Measurements from ENCODE around the gene SMIM5.

DNA sequence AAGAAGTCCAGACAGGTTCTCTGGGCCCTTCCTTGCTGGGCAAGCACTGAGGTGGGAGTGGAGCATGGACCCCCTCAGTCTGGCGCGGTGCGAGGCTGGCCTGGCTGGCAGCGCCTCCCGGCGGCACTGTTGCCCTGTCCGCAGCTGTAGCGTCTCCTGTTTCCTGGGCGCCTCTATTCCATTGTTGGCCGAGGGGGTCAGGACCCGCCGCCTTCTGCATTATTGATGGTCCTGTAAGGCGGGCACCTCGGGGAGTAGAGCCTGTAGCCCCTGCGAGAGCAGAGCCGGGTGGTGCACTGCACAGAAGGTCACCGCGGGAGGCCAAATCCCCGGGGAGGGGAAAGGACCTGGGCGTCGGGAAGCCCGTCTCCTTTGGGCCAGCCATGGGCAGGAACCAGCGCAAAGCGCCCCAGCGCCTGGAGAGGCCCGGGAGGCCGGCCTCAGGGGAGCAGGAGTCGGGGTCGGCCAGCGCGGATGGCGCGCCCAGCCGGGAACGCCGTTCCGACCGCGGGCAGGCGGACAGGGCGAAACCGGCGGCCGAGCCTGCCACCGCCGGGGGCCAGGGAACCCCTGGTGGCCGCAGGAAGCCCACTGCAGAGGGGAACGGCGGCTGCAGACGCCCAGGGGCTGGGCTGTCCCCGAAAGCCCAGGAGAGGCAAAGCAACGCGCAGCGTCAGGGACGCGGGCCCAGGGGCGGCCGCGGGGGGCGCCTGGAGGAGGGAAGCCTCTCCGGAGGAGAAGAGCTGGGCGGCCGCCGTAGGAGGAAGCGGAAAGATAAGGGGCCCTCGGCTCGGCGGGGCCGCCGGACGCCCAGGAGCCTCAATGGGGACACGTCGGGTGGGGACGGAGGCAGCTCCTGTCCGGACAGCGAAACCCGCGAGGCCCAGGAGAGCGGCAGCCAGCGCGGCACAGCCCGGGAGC lies 45.3 kb upstream of the SMIM5 start, which contains the start of gene MYO15B:
- TF ChIP-seq, protein P1, sequence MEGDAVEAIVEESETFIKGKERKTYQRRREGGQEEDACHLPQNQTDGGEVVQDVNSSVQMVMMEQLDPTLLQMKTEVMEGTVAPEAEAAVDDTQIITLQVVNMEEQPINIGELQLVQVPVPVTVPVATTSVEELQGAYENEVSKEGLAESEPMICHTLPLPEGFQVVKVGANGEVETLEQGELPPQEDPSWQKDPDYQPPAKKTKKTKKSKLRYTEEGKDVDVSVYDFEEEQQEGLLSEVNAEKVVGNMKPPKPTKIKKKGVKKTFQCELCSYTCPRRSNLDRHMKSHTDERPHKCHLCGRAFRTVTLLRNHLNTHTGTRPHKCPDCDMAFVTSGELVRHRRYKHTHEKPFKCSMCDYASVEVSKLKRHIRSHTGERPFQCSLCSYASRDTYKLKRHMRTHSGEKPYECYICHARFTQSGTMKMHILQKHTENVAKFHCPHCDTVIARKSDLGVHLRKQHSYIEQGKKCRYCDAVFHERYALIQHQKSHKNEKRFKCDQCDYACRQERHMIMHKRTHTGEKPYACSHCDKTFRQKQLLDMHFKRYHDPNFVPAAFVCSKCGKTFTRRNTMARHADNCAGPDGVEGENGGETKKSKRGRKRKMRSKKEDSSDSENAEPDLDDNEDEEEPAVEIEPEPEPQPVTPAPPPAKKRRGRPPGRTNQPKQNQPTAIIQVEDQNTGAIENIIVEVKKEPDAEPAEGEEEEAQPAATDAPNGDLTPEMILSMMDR (IDR thresholded peaks at IDR 0.05; ENCODE audit: poor library complexity, severe bottlenecking) = no peak
- TF ChIP-seq POLR2AphosphoS5 (IDR thresholded peaks at IDR 0.05) = no peak
- no peak for TF ChIP-seq EZH2 (IDR thresholded peaks at IDR 0.05; ENCODE audit: borderline replicate concordance, insufficient read depth, low read length, poor library complexity, severe bottlenecking)
- TF ChIP-seq, protein P2, sequence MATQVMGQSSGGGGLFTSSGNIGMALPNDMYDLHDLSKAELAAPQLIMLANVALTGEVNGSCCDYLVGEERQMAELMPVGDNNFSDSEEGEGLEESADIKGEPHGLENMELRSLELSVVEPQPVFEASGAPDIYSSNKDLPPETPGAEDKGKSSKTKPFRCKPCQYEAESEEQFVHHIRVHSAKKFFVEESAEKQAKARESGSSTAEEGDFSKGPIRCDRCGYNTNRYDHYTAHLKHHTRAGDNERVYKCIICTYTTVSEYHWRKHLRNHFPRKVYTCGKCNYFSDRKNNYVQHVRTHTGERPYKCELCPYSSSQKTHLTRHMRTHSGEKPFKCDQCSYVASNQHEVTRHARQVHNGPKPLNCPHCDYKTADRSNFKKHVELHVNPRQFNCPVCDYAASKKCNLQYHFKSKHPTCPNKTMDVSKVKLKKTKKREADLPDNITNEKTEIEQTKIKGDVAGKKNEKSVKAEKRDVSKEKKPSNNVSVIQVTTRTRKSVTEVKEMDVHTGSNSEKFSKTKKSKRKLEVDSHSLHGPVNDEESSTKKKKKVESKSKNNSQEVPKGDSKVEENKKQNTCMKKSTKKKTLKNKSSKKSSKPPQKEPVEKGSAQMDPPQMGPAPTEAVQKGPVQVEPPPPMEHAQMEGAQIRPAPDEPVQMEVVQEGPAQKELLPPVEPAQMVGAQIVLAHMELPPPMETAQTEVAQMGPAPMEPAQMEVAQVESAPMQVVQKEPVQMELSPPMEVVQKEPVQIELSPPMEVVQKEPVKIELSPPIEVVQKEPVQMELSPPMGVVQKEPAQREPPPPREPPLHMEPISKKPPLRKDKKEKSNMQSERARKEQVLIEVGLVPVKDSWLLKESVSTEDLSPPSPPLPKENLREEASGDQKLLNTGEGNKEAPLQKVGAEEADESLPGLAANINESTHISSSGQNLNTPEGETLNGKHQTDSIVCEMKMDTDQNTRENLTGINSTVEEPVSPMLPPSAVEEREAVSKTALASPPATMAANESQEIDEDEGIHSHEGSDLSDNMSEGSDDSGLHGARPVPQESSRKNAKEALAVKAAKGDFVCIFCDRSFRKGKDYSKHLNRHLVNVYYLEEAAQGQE (IDR thresholded peaks at IDR 0.05; ENCODE audit: borderline replicate concordance) = no peak
- TF ChIP-seq MXI1 (conservative IDR thresholded peaks at IDR 0.05; ENCODE audit: poor library complexity, severe bottlenecking) = no peak
